ENCODE results near the gene LIPC. TPM values are rescaled to one million over a fixed set of nuclear protein-coding genes. Genes with fewer than 3 reads are reported as not detected.

Gene LIPC
- total and polyA plus RNA-seq, 2 donors (not counting 3 experiments of a cell fraction or from before 2014, with no cell fraction given), result not detected

DNA sequence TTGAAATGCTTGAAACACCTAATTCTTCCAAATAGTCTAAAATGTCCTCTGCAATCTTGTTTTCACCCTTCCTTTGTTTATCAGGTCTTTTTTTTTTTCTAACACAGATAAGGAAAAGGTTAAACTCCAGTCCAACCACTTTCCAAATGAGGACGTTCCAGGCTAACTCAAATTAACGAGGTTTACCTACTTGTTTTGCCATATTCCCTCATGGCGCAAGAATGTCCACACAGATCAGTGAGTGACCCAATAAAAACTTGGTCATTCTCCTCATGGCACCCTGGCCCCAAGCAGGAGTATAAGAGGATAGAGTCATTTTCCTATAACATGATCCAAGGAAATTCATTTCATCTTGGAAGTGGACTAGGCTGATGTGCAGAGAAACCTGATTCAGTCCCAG, 6.6 kb upstream of the LIPC start:
- POLR2A ChIA-PET, result no interaction called here
- no peak for DNase-seq (ENCODE audit: low read depth, low spot score)
- intact Hi-C loops (cut with micrococcal nuclease), result no loop called here

More for the DNA sequence above, 6.6 kb upstream of the LIPC start:
- FAIRE-seq, result peak; percentile 8
- Histone ChIP-seq H3K4me3 (replicated peaks in 1 of 3; ENCODE audit: insufficient read depth in 1 of 3, low read depth in 1 of 3, low read length in 3 of 3) (no peak overlapping the region), H3K27me3 (ENCODE audit: control insufficient read depth in 2 of 2, insufficient read depth in 2 of 2, low read length in 2 of 2) (no peaks in the 10 kb centered on the region), H3K4me2 (ENCODE audit: insufficient read depth, low read length) (no peak overlapping the region), H2AFZ (ENCODE audit: low read depth, low read length) (no peak overlapping the region), H3K9ac (replicated peaks; ENCODE audit: extremely low read depth, insufficient read depth, low read length) (no peak overlapping the region), H3K4me1 (ENCODE audit: control insufficient read depth, extremely low read depth, insufficient read depth, low read length) (no peaks in the 10 kb centered on the region), H3K9me1 (replicated peaks; ENCODE audit: control insufficient read depth, extremely low read depth, insufficient read depth, low read length) (no peaks in the 10 kb centered on the region), H3K36me3 (ENCODE audit: control insufficient read depth in 2 of 2, extremely low read depth in 1 of 2, insufficient read depth in 2 of 2, low read length in 2 of 2) (no peaks in the 10 kb centered on the region), H3K79me2 (ENCODE audit: control insufficient read depth, insufficient read depth, low read length) (no peaks in the 10 kb centered on the region), H4K20me1 (replicated peaks; ENCODE audit: control insufficient read depth, extremely low read depth, insufficient read depth, low read length) (no peaks in the 10 kb centered on the region), H3K9me3 (replicated peaks; ENCODE audit: control insufficient read depth, insufficient read depth, low read length) (no peaks in the 10 kb centered on the region), H3K27ac (ENCODE audit: insufficient read depth, low read depth, low read length) (no peak overlapping the region)
- TF ChIP-seq MYC (IDR thresholded peaks at IDR 0.05; ENCODE audit: low read depth, low read length), result no peak
- no peak for TF ChIP-seq EZH2 (IDR thresholded peaks at IDR 0.05; ENCODE audit: borderline replicate concordance, low read depth, low read length, severe bottlenecking)
- TF ChIP-seq MAX (IDR thresholded peaks at IDR 0.05; ENCODE audit: insufficient read depth, insufficient read length), result no peak
- TF ChIP-seq POLR2AphosphoS5 (IDR thresholded peaks at IDR 0.05; ENCODE audit: insufficient read depth, low read depth, low read length), result no peak
- TF ChIP-seq GATA2 (IDR thresholded peaks at IDR 0.05; ENCODE audit: insufficient read depth, insufficient read length, low read depth, low read length), result no peak
- no peak for TF ChIP-seq POLR2A (IDR thresholded peaks at IDR 0.05; ENCODE audit: low read depth, low read length)
- TF ChIP-seq FOS (IDR thresholded peaks at IDR 0.05; ENCODE audit: borderline replicate concordance, insufficient read depth, low read length), result no peak
- no peak for TF ChIP-seq JUN (IDR thresholded peaks at IDR 0.05; ENCODE audit: borderline replicate concordance, insufficient read depth, insufficient read length, low read depth)
- no peak for TF ChIP-seq CTCF (IDR thresholded peaks at IDR 0.05; ENCODE audit: extremely low read depth in 1 of 2, insufficient read depth in 1 of 2, low read depth in 1 of 2, low read length in 2 of 2)
- CTCF ChIA-PET, result interaction anchor here (0.6 to 1.3 kb wide), 2 partner anchors 10 to 34 kb away, joined by 3 read pairs; no protein-coding TSS in a partner anchor
- dilution Hi-C loops (cut with MboI; ENCODE audit: extremely low pct_ligation_motif_present, low sequenced_read_pairs), result no loop called here
- no TSS peak for BruUV-seq (replicated peaks)

All from endothelial cell of umbilical vein (primary cell).